ENCODE data around the gene RAPGEF3. TPM values are rescaled to one million over a fixed set of nuclear protein-coding genes. Genes with fewer than 3 reads are reported as not detected.

RAPGEF3 gene
- total RNA-seq, 1 donor from 2014 or later: 1.4 TPM

DNA sequence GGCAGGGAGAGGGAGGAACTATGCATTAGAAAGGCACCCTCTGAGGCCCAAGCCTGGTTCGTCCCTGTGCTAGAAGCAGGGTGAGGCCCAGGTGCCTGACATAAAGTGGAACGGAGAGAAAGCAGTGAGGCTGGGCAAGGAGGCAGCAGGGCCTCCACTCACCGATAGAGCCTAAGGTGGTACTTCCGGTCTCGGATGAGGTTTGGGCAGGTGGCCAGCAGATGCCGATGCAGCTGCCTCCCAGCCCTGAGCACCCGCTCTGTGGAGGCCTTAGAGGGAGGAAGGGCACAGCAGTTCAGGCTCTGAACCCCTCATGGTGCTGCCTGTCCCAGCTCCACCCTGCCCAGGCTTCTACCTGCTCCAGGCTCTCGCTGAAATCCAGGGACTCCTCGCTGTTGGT is 7.1 kb downstream of the RAPGEF3 start:
- H3K27me3 Mint-ChIP-seq (ENCODE audit: low read depth): peaks cover 2% of the 10 kb centered on the region
- no peaks in the 10 kb centered on the region for H3K36me3 Mint-ChIP-seq (ENCODE audit: low read depth)
- peaks cover 17% of the 10 kb centered on the region for H3K4me1 Mint-ChIP-seq
- H3K9me3 Mint-ChIP-seq: no peaks in the 10 kb centered on the region
- DNase-seq (ENCODE audit: low read depth, low spot score): no peak
- TF ChIP-seq, protein P1, sequence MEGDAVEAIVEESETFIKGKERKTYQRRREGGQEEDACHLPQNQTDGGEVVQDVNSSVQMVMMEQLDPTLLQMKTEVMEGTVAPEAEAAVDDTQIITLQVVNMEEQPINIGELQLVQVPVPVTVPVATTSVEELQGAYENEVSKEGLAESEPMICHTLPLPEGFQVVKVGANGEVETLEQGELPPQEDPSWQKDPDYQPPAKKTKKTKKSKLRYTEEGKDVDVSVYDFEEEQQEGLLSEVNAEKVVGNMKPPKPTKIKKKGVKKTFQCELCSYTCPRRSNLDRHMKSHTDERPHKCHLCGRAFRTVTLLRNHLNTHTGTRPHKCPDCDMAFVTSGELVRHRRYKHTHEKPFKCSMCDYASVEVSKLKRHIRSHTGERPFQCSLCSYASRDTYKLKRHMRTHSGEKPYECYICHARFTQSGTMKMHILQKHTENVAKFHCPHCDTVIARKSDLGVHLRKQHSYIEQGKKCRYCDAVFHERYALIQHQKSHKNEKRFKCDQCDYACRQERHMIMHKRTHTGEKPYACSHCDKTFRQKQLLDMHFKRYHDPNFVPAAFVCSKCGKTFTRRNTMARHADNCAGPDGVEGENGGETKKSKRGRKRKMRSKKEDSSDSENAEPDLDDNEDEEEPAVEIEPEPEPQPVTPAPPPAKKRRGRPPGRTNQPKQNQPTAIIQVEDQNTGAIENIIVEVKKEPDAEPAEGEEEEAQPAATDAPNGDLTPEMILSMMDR (conservative IDR thresholded peaks at IDR 0.05): no peak
- H3K4me3 Mint-ChIP-seq: no peak overlapping the region
- no peak overlapping the region for H3K27ac Mint-ChIP-seq (ENCODE audit: unreplicated experiment)

DNA sequence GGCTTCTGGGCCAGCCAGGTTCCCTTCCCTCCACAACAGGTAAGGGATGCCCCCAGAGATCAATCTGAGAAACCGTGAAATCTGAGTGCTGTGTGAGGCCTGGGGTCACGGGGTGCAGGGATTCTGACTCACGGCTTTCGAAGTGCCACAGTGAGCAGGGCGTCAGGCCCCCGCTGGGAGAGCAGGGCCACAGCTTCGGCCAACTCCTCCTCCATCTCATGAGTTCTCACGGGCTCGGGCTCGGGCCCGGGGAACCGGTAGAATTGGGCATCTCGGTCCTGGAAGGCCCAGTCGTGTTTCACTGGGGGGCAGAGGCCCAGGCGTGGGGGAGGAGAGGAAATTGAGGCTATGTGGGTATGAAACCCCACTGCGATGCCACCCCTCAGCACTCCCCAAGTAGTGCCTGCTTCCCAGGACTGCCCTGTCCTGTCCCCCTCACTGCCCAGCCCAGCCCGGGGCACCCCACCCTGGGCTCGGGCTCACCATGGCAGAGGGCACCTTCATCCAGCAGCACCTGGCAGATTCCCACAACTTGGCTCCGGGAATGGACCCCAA is 7.7 kb downstream of the RAPGEF3 start:
- TF ChIP-seq, protein P1 (conservative IDR thresholded peaks at IDR 0.05): no peak
- DNase-seq (ENCODE audit: low read depth, low spot score): no peak
- Mint-ChIP-seq H3K4me1 (peaks cover 11% of the 10 kb centered on the region), H3K27me3 (ENCODE audit: low read depth) (peaks cover 2% of the 10 kb centered on the region), H3K27ac (ENCODE audit: unreplicated experiment) (no peak overlapping the region), H3K4me3 (no peak overlapping the region), H3K36me3 (ENCODE audit: low read depth) (no peaks in the 10 kb centered on the region), H3K9me3 (no peaks in the 10 kb centered on the region)

DNA sequence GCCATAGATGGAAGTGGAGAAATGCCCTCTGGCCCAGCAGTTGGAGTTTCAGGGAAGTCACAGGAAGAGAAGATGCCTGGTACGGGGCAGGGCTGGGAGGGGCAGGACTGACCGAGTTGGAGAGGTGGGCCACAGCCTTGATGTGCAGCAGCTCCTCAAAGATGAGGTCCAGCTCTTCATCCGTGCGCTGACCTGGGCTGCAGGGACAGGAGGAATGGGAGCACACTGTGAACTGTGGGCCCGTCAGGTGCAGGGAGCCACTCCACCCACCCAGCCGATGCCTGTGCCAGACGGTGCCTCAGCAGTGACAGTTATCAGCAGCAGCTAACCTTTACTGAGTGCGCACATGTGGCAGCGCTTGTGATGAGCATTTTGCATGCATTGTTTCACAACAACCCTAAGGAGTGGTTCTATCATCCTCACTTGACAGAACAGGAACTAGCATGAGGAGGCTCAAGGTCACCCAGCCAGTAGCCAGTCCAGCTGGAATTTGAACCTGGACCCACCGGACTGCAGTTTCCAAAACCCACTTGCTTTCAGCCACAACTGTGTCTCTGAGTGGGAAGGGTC is 8.4 kb downstream of the RAPGEF3 start:
- no peaks in the 10 kb centered on the region for H3K9me3 Mint-ChIP-seq
- H3K27me3 Mint-ChIP-seq (ENCODE audit: low read depth): peaks cover 2% of the 10 kb centered on the region
- no peak overlapping the region for H3K4me3 Mint-ChIP-seq
- no peak overlapping the region for H3K27ac Mint-ChIP-seq (ENCODE audit: unreplicated experiment)
- H3K36me3 Mint-ChIP-seq (ENCODE audit: low read depth): no peaks in the 10 kb centered on the region
- peaks cover 10% of the 10 kb centered on the region for H3K4me1 Mint-ChIP-seq
- DNase-seq (ENCODE audit: low read depth, low spot score): no peak
- TF ChIP-seq, protein P1 (conservative IDR thresholded peaks at IDR 0.05): no peak

DNA sequence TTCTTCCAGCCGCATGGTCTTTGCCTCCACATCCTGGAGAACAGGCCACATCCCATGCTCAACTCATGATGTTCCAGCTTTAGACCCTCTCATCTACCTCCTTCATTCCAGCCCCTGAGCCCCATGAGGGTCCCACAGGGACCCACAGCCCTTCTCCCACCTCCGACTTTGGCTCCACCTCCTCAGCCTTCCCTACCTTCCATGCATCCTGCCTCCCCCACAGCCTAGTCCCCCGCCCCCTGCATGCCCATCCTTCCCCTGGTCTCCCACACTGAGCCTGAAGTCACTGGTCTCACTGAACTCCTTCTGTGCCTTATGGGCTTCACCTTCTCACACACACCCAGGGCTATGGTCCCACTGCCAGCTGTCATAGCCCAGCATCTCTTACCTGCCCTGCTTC is 9.8 kb downstream of the RAPGEF3 start:
- Mint-ChIP-seq H3K4me1 (peaks cover 14% of the 10 kb centered on the region), H3K27ac (ENCODE audit: unreplicated experiment) (no peak overlapping the region), H3K36me3 (ENCODE audit: low read depth) (no peaks in the 10 kb centered on the region), H3K4me3 (no peak overlapping the region), H3K27me3 (ENCODE audit: low read depth) (peaks cover 11% of the 10 kb centered on the region), H3K9me3 (no peaks in the 10 kb centered on the region)
- no peak for DNase-seq (ENCODE audit: low read depth, low spot score)
- TF ChIP-seq, protein P1 (conservative IDR thresholded peaks at IDR 0.05): no peak

DNA sequence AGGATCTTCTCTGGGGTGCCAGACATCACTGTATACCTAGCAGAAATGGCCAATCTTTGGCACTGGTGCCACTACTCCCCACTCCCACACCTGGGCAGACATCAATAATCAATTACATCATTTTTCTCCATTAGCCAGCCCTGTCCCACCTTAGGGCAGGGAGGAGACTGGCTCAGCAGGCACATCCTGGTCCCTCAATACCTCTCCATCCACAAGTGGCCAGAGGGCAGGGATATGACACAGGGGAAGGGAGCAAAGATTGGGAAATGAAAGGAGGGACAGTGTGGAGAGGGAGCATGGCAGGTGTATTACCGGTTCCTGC is 10.2 kb downstream of the RAPGEF3 start:
- Mint-ChIP-seq H3K36me3 (ENCODE audit: low read depth) (no peaks in the 10 kb centered on the region), H3K9me3 (no peaks in the 10 kb centered on the region), H3K4me3 (no peak overlapping the region), H3K27ac (ENCODE audit: unreplicated experiment) (no peak overlapping the region), H3K4me1 (peaks cover 11% of the 10 kb centered on the region), H3K27me3 (ENCODE audit: low read depth) (peaks cover 15% of the 10 kb centered on the region)
- TF ChIP-seq, protein P1 (conservative IDR thresholded peaks at IDR 0.05): no peak
- DNase-seq (ENCODE audit: low read depth, low spot score): no peak
